ENCODE measurements around the gene BCAS3. TPM values are rescaled to one million over a fixed set of nuclear protein-coding genes. Genes with fewer than 3 reads are reported as not detected.

The BCAS3 gene
- total RNA-seq, 2 donors from 2014 or later, result 44.1 to 71.5 TPM

DNA sequence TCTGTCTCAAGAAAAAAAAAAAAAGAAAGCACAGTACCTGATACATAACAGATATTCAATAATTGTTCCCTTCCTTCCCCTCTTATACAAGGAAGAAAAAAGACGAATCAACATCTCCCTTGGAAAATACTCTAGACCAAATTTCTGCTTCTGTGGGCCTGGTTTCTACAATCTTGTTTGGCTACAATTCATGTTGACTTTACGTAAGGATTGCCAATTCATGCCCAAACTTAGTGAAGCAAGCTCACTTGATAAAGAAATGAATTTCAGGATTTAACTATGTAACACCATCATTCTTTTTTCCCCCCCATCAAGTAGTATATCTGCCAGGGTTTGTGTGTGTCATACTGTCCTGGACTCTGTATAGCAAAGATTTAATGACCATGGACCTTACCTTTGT lies 587.7 kb downstream of the BCAS3 start:
- 19 to 50% methylated on average over 2 of the region's 2 CpGs for WGBS, 2 donors
- intact Hi-C loops (cut with DNase I), result no loop called here
- H3K36me3 ChIP-seq (replicated peaks in 1 of 2; ENCODE audit: insufficient read depth in 1 of 2, low read depth in 2 of 2), result no peaks in the 10 kb centered on the region
- H3K9me3 ChIP-seq, result no peaks in the 10 kb centered on the region
- H3K27me3 ChIP-seq, result no peaks in the 10 kb centered on the region
- no peak for DNase-seq
- no peaks in the 10 kb centered on the region for H3K4me1 ChIP-seq
- no peak overlapping the region for H3K27ac ChIP-seq
- no peak overlapping the region for H3K4me3 ChIP-seq
- no peak for ATAC-seq
- TF ChIP-seq POLR2A (IDR thresholded peaks at IDR 0.05), result no peak

GRCh38 chr17:61267847-61268246 lies 590.2 kb downstream of the BCAS3 start:
- no peaks in the 10 kb centered on the region for H3K36me3 ChIP-seq (replicated peaks in 1 of 2; ENCODE audit: insufficient read depth in 1 of 2, low read depth in 2 of 2)
- intact Hi-C loops (cut with DNase I), result no loop called here
- TF ChIP-seq POLR2A (IDR thresholded peaks at IDR 0.05), result no peak
- no peak for TF ChIP-seq CTCF (IDR thresholded peaks at IDR 0.05)
- ATAC-seq (no peak), DNase-seq (no peak)
- H3K27ac ChIP-seq, result no peak overlapping the region
- H3K4me1 ChIP-seq, result no peaks in the 10 kb centered on the region
- 96% methylated on average over 5 of the region's 5 CpGs for WGBS, 2 donors
- H3K9me3 ChIP-seq, result no peaks in the 10 kb centered on the region
- no peaks in the 10 kb centered on the region for H3K27me3 ChIP-seq
- H3K4me3 ChIP-seq, result no peak overlapping the region

DNA sequence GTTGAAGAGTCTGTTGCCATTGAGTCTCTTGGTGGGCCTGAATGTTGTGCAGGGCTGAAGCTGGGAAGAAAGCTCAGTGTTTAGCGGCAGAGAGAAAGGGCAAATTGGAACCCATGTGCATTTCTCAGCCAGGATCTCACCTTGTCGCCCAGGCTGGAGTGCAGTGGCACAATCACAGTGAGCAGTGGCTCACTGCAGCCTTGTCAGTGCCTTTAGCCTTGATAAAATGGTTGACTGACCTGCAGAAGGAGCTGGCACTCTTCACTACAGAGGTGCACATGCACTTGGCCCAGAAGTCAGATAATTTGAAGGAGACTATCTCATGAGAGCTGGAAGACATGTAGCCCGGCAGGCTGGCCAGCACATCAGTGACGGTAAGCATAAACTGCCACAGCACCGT lies 597.7 kb downstream of the BCAS3 start:
- H3K27ac ChIP-seq, result no peak overlapping the region
- no peaks in the 10 kb centered on the region for H3K4me1 ChIP-seq
- no peaks in the 10 kb centered on the region for H3K27me3 ChIP-seq
- TF ChIP-seq POLR2A (IDR thresholded peaks at IDR 0.05), result no peak
- no peak for TF ChIP-seq CTCF (IDR thresholded peaks at IDR 0.05)
- intact Hi-C loops (cut with DNase I), result no loop called here
- H3K9me3 ChIP-seq, result no peaks in the 10 kb centered on the region
- DNase-seq (no peak), ATAC-seq (no peak)
- H3K4me3 ChIP-seq, result no peak overlapping the region
- WGBS, 2 donors, result 93 to 95% methylated on average over 5 of the region's 5 CpGs
- H3K36me3 ChIP-seq (replicated peaks in 1 of 2; ENCODE audit: insufficient read depth in 1 of 2, low read depth in 2 of 2), result no peaks in the 10 kb centered on the region

DNA sequence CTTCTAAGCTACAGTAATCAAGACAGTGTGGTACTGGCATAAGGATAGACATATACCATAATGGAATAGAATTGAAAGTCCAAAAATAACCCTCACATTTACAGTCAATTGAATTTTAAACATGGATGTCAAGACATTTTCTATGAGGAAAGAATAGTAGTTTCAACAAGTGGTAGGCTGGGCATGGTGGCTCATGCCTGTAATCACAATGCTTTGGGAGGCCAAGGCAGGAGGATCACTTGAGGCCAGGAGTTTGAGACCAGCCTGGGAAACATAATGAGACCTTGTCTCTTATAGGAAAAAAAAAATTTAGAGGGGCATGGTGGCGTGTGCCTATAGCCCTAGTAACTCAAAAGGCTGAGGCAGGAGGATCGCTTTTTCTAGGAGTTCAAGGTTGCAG lies 599.2 kb downstream of the BCAS3 start:
- 86 to 96% methylated on average over 2 of the region's 2 CpGs for WGBS, 2 donors
- Histone ChIP-seq H3K4me1 (no peaks in the 10 kb centered on the region), H3K36me3 (replicated peaks in 1 of 2; ENCODE audit: insufficient read depth in 1 of 2, low read depth in 2 of 2) (no peaks in the 10 kb centered on the region), H3K27ac (no peak overlapping the region), H3K4me3 (no peak overlapping the region), H3K27me3 (no peaks in the 10 kb centered on the region), H3K9me3 (no peaks in the 10 kb centered on the region)
- intact Hi-C loops (cut with DNase I), result no loop called here
- DNase-seq (no peak), ATAC-seq (no peak)
- TF ChIP-seq POLR2A (IDR thresholded peaks at IDR 0.05) (no peak), CTCF (IDR thresholded peaks at IDR 0.05) (no peak)

DNA sequence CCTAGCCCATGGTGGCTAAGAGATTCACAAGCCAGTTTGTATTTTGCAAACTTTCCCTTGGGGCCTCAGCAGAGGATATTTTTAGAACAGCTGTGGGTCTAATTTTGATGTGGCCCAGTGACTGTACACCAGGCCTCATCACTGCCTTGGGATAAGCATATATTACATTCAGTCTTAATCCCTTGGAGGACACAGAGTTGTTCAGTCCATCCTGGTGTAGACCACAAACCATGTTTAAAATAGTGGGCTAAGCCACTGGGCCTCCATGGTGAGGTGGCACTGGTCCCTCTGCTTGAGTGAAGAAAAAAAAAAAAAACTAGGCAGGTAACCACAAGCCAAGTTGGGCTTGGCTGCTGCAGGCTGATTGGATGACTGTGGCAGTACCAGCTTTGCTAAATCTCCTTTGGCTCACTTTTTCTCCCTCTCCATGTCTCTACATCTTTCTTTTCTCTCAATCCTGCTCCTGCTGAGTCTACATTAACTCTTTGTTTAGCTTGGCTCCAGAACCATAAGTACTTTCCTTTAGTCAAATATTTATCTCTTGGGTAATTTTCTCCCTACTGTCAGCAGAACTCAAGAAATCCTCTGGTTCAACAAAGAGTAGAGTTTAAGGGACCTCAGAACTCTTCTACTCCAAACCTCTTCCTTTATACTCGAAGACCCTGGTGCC lies 602.0 kb downstream of the BCAS3 start:
- no peak for TF ChIP-seq POLR2A (IDR thresholded peaks at IDR 0.05)
- WGBS, 2 donors, result 77 to 89% methylated on average over 1 of the region's 1 CpG
- Histone ChIP-seq H3K9me3 (no peaks in the 10 kb centered on the region), H3K27me3 (no peaks in the 10 kb centered on the region), H3K36me3 (replicated peaks in 1 of 2; ENCODE audit: insufficient read depth in 1 of 2, low read depth in 2 of 2) (no peaks in the 10 kb centered on the region), H3K27ac (no peak overlapping the region), H3K4me3 (no peak overlapping the region), H3K4me1 (no peaks in the 10 kb centered on the region)
- ATAC-seq (no peak), DNase-seq (no peak)
- intact Hi-C loops (cut with DNase I), result no loop called here

- DNase-seq (no peak), ATAC-seq (no peak)
- Histone ChIP-seq H3K9me3 (no peaks in the 10 kb centered on the region), H3K4me3 (no peak overlapping the region), H3K27ac (no peak overlapping the region), H3K4me1 (no peaks in the 10 kb centered on the region), H3K36me3 (replicated peaks in 1 of 2; ENCODE audit: insufficient read depth in 1 of 2, low read depth in 2 of 2) (no peaks in the 10 kb centered on the region), H3K27me3 (no peaks in the 10 kb centered on the region)
- no peak for TF ChIP-seq POLR2A (IDR thresholded peaks at IDR 0.05)
- no peak for TF ChIP-seq CTCF (IDR thresholded peaks at IDR 0.05)
- intact Hi-C loops (cut with DNase I), result no loop called here
Observed at GRCh38 chr17:61280338-61280737, 602.7 kb downstream of the BCAS3 start.

Measured in body of pancreas (tissue), 4 donors.